Astrocyte (in vitro differentiated cells and primary cell): ENCODE results near the gene ARHGAP26. TPM values are rescaled to one million over a fixed set of nuclear protein-coding genes. Genes with fewer than 3 reads are reported as not detected.

Experiments used
- DNase-seq: peaks from one replicate; pipeline ENCODE4 v3.0.0-alpha.2; 2010; ENCODE audit warnings: low read depth
- FAIRE-seq: peaks from 2 replicates; lab custom pipeline; 2011; peaks lifted over from hg19 to GRCh38; lab: Jason Lieb, UNC
- H2AFZ ChIP-seq: 2 replicates; pipeline ENCODE4 v1.6.0; 2012; ENCODE audit warnings: low read depth, low read length, inconsistent platforms
- H3K27ac ChIP-seq: 2 replicates; pipeline ENCODE4 v1.5.1; 2011; ENCODE audit warnings: low read depth, low read length, inconsistent platforms
- H3K27me3 ChIP-seq: 2 replicates; pipeline ENCODE4 v1.6.0; 2011; ENCODE audit warnings: low read length, inconsistent platforms; ENCODE audit not compliant: insufficient read depth
- H3K36me3 ChIP-seq: 2 replicates; pipeline ENCODE4 v1.5.1; 2011; ENCODE audit warnings: low read length, inconsistent platforms; ENCODE audit not compliant: insufficient read depth
- H3K4me1 ChIP-seq: 2 replicates; pipeline ENCODE4 v1.5.1; 2011; ENCODE audit warnings: low read length, inconsistent platforms; ENCODE audit not compliant: insufficient read depth
- H3K4me2 ChIP-seq: 2 replicates; pipeline ENCODE4 v1.6.0; 2012; ENCODE audit warnings: low read length, inconsistent platforms
- H3K4me3 ChIP-seq: 2 replicates; pipeline ENCODE4 v1.5.1; 2011; ENCODE audit warnings: low read depth, mild to moderate bottlenecking, low read length, inconsistent platforms; ENCODE audit not compliant: insufficient read depth
- H3K79me2 ChIP-seq: 2 replicates; pipeline ENCODE4 v1.6.0; 2012; ENCODE audit warnings: mild to moderate bottlenecking, low read length, inconsistent platforms; ENCODE audit not compliant: insufficient read depth
- H3K9ac ChIP-seq: 2 replicates; pipeline ENCODE4 v1.6.0; 2012; ENCODE audit warnings: mild to moderate bottlenecking, low read length, inconsistent platforms
- H3K9me3 ChIP-seq: 2 replicates; pipeline ENCODE4 v1.5.1; 2012; ENCODE audit warnings: low read depth, mild to moderate bottlenecking, low read length, inconsistent platforms; ENCODE audit not compliant: insufficient read depth
- H4K20me1 ChIP-seq: 2 replicates; pipeline ENCODE4 v1.6.0; 2012; ENCODE audit warnings: low read length, inconsistent platforms; ENCODE audit not compliant: insufficient read depth
- H3K27ac Mint-ChIP-seq: one replicate; pipeline ENCODE4 v1.8.0; 2021; ENCODE audit warnings: mild to moderate bottlenecking, mixed read lengths; ENCODE audit not compliant: unreplicated experiment
- H3K27me3 Mint-ChIP-seq: one replicate; pipeline ENCODE4 v1.8.0; 2021; ENCODE audit warnings: low read depth, mixed read lengths; ENCODE audit not compliant: unreplicated experiment
- H3K36me3 Mint-ChIP-seq: one replicate; pipeline ENCODE4 v1.8.0; 2021; ENCODE audit warnings: low read depth, mixed read lengths; ENCODE audit not compliant: unreplicated experiment
- H3K4me1 Mint-ChIP-seq: one replicate; pipeline ENCODE4 v1.8.0; 2021; ENCODE audit warnings: low read depth, mixed read lengths; ENCODE audit not compliant: unreplicated experiment
- H3K4me3 Mint-ChIP-seq: one replicate; pipeline ENCODE4 v1.8.0; 2021; ENCODE audit warnings: mild to moderate bottlenecking, moderate library complexity, mixed read lengths; ENCODE audit not compliant: unreplicated experiment
- H3K9me3 Mint-ChIP-seq: one replicate; pipeline ENCODE4 v1.8.0; 2021; ENCODE audit warnings: mild to moderate bottlenecking, mixed read lengths; ENCODE audit not compliant: unreplicated experiment
- CTCF ChIP-seq: IDR thresholded peaks from 2 replicates; pipeline ENCODE4 v1.5.1; 2011; ENCODE audit warnings: low read depth, mild to moderate bottlenecking, inconsistent platforms, low read length, moderate library complexity; ENCODE audit not compliant: insufficient read depth
- EZH2 ChIP-seq: IDR thresholded peaks from 2 replicates; pipeline ENCODE4 v1.6.1; 2012; ENCODE audit warnings: mild to moderate bottlenecking, low read length, inconsistent platforms; ENCODE audit not compliant: insufficient read depth
- total RNA-seq: library from RNA; stranded (reverse); gene quantifications from 2 replicates; pipeline ENCODE4 v1.2.1, GENCODE V29; 2021

Gene ARHGAP26
- total RNA-seq, 1 donor from 2014 or later, result 5.6 TPM

DNA sequence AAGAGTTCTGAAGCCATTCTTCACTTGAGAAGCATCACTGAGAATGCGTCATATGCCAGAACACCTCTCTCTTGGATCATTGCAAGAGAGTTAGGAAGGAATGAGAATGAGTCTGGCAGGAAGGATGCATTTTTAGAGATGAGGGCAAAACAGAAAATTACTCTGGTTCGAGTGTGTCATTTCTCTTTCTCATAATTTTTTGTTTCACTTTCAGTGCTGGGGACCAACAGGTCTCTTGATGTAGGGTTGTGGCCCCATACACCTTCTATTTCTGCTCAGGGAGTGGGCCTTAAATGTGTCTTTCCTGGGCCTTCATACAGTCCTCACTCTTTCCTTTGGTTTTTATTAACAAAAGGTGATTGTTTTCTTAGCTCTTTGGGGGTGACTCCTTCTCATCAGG, 330.9 kb downstream of the ARHGAP26 start:
- H3K36me3 Mint-ChIP-seq, result no peaks in the 10 kb centered on the region
- Histone ChIP-seq H3K9ac (no peak overlapping the region), H3K27me3 (no peaks in the 10 kb centered on the region), H3K36me3 (no peaks in the 10 kb centered on the region), H2AFZ (no peak overlapping the region), H3K4me2 (no peak overlapping the region), H3K79me2 (no peaks in the 10 kb centered on the region), H3K9me3 (no peaks in the 10 kb centered on the region), H3K27ac (no peak overlapping the region), H3K4me3 (no peak overlapping the region), H3K4me1 (no peaks in the 10 kb centered on the region), H4K20me1 (no peaks in the 10 kb centered on the region)
- TF ChIP-seq CTCF, result no peak
- no peak for TF ChIP-seq EZH2
- peaks cover 2% of the 10 kb centered on the region for H3K9me3 Mint-ChIP-seq
- H3K27ac Mint-ChIP-seq, result no peak overlapping the region
- DNase-seq (no peak), FAIRE-seq (no peak)
- H3K27me3 Mint-ChIP-seq, result no peaks in the 10 kb centered on the region
- H3K4me1 Mint-ChIP-seq, result peaks cover 12% of the 10 kb centered on the region
- H3K4me3 Mint-ChIP-seq, result no peak overlapping the region

DNA sequence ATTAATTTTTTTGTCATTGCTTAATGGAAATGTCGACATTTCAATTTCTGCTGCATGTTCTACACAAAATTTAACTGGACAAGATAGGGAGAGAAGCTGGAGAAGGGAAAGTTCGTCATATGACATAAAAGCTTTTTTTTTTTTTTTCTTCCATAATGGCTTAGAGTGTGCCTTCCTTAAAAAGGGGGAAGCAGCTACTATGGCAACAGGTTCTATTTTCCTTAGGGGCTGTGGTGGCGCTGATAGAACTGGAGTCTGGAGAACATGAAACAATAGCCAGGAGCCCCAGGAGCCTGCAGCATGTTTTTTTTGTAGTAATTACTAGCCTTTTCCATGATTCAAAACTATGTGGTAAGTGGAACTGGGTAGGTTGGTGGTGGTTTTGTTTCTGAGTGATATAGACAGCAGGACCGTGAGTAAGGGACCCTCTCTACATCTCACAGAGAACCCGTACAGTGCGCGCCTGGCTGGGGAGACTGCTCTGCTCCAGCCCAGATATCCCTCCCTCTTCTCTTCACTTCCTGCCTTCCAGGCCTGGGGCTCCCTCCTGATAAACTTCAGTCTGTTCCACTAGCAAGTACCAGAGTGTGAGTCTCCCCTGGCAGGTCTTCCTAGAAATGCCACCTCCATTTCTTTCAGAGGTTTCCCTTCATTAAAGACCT, 331.7 kb downstream of the ARHGAP26 start:
- H3K27me3 ChIP-seq, result no peaks in the 10 kb centered on the region
- Mint-ChIP-seq H3K27ac (no peak overlapping the region), H3K36me3 (no peaks in the 10 kb centered on the region), H3K9me3 (peaks cover 2% of the 10 kb centered on the region), H3K4me3 (no peak overlapping the region), H3K4me1 (peaks cover 13% of the 10 kb centered on the region), H3K27me3 (no peaks in the 10 kb centered on the region)
- H3K27ac ChIP-seq, result no peak overlapping the region
- TF ChIP-seq EZH2 (no peak), CTCF (no peak)
- H3K9me3 ChIP-seq, result no peaks in the 10 kb centered on the region
- no peak for FAIRE-seq
- no peak overlapping the region for H3K4me2 ChIP-seq
- no peak overlapping the region for H3K4me3 ChIP-seq
- H3K9ac ChIP-seq, result no peak overlapping the region
- no peaks in the 10 kb centered on the region for H3K4me1 ChIP-seq
- no peak overlapping the region for H2AFZ ChIP-seq
- no peaks in the 10 kb centered on the region for H4K20me1 ChIP-seq
- no peaks in the 10 kb centered on the region for H3K36me3 ChIP-seq
- no peak for DNase-seq
- no peaks in the 10 kb centered on the region for H3K79me2 ChIP-seq

DNA sequence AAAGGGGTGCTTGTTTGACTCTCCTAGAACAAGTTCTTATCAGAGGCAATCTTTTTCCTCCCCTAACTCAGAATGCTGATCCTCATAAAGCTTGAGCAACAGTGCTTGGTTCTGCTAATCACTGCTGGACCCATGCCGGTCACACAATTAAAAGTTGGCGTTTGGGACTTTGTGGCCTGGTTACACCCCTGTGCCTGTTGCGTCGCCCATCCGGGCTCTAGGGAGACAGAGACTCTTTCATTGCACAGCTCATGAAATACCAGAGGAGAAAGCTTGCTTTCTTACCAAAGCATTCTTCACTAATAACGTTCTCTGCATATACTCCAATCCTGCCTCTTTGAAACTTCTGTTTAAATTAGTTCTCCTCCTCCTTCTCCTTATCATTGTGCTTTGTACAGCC, 332.2 kb downstream of the ARHGAP26 start:
- H3K4me2 ChIP-seq, result no peak overlapping the region
- Mint-ChIP-seq H3K4me3 (no peak overlapping the region), H3K27ac (no peak overlapping the region), H3K36me3 (no peaks in the 10 kb centered on the region), H3K9me3 (peaks cover 2% of the 10 kb centered on the region), H3K27me3 (no peaks in the 10 kb centered on the region), H3K4me1 (peaks cover 13% of the 10 kb centered on the region)
- H3K27ac ChIP-seq, result no peak overlapping the region
- H4K20me1 ChIP-seq, result no peaks in the 10 kb centered on the region
- H3K9me3 ChIP-seq, result no peaks in the 10 kb centered on the region
- TF ChIP-seq EZH2 (no peak), CTCF (no peak)
- H3K27me3 ChIP-seq, result no peaks in the 10 kb centered on the region
- no peak overlapping the region for H3K4me3 ChIP-seq
- no peak overlapping the region for H2AFZ ChIP-seq
- FAIRE-seq (no peak), DNase-seq (no peak)
- H3K9ac ChIP-seq, result no peak overlapping the region
- no peaks in the 10 kb centered on the region for H3K36me3 ChIP-seq
- no peaks in the 10 kb centered on the region for H3K4me1 ChIP-seq
- no peaks in the 10 kb centered on the region for H3K79me2 ChIP-seq
